CD1c-positive myeloid dendritic cell (primary cell): ENCODE results near the gene ZNF219.

Experiments used
- DNase-seq: peaks from one replicate; pipeline ENCODE4 v3.0.0-alpha.2; 2016; ENCODE audit errors: extremely low spot score

Gene ZNF219

GRCh38 chr14:21069388-21070082, 28.9 kb downstream of the ZNF219 start:
- DNase-seq = no peak

- DNase-seq = peak; percentile 77
These were observed 29.7 kb downstream of the ZNF219 start for GRCh38 chr14:21068521-21069387.

DNA sequence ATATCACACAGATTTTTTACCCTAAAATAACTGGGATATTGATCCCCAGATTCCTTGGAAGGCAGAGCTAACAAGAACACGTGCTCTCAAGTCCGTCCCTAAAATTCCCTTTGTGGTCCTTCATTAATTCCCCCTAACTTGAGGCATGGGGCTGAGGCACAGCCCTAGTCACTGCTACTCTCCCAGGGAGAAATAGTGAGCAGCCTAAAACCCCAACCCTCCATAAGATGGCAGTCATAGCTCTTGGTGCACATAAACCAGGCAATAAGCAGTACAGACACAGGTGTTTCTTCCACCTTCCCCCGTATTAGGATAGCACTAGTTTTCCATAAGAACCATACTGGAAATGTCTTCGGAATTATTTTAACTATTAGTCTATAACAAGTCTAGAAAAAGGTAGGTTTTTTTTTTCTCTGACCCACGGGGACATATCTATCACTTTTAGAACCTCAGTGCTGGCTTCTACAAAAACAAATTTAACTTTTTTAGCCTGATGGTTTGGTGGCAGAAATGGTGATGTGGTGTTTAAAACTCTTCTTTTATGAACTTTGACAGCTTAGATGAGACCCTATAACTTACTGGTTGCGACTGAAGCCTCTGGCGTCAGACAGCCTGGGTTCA, 31.5 kb downstream of the ZNF219 start:
- no peak for DNase-seq

GRCh38 chr14:21063479-21063878, 35.0 kb downstream of the ZNF219 start:
- DNase-seq = no peak

DNA sequence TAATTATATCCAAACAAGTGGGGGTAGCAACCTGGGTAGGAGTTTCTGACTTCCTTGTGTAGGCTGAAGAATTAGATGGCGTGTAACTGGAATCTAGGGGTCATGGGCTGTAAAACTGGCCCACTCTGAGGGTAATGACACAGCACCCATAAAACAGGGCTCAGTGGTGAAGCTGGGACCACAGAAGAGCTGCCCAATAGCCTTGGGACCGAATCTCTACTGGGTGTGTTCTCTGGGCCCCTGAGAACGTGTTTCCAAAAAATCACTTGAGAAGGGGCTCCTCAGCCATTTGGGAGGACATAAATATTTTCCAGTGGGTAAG, 37.1 kb downstream of the ZNF219 start:
- DNase-seq = no peak

- DNase-seq = no peak
These were observed 37.7 kb downstream of the ZNF219 start for GRCh38 chr14:21060614-21061346.

DNA sequence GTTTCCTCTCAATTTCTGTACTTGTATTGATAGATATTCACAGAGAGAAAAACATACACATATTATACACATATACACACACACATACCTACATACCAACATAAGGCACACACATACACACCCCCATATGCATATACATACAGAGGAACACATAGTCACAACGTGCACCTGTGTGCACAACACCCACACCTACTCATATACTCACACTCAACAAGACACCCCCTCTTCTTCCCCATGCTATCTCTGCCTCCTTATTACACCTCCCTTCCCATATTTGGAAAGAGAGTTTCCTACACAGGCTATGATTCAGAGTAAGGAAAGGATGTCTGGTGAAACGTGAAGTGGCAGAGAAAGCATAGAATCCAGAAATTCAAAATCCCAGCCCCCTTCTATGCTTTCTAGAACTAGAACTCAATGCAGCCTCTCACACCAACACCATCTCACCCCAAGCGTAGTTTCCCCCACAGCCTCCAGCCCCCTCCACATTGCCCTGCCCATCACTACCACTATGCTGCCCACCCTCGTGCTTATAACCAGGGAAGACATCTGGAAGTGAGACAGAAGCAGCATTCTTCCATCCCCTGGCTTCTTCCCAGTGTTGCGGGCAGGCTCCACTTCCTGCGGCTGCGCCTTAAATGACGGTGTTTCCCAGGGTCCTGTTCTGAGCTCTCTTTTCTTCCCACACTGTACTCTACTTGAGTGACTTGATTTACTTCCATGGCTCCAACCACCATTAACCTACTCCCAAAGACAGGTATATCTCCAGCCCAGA, 38.4 kb downstream of the ZNF219 start:
- no peak for DNase-seq

GRCh38 chr14:21058903-21059302, 39.6 kb downstream of the ZNF219 start:
- no peak for DNase-seq

GRCh38 chr14:21057803-21058675, 40.4 kb downstream of the ZNF219 start, which contains the start of gene RNASE8:
Gene RNASE8 (plus strand): TSS chr14:21057822. CDS start chr14:21057893, 71 bp downstream.
- DNase-seq = no peak

GRCh38 chr14:21056520-21057163, 41.8 kb downstream of the ZNF219 start:
- no peak for DNase-seq

- DNase-seq = no peak
These were observed 42.9 kb downstream of the ZNF219 start for GRCh38 chr14:21055432-21056117.

DNA sequence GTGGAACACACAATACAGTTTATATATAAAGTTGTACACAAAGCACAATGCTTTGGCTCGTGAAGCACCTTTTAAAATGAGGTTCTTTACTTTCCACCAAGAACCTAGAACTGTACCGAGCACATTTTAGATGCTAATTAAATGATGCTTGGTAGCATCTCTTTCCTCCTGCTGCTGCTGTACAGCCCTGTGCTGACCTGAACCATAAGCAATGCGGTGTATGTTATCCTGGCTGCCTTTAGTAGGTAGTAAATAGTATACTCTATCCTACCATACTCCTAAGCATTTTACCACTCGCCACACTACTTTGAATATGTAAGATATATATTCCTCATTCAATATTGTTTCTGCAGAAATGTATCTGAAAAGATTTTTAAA, 43.7 kb downstream of the ZNF219 start:
- no peak for DNase-seq

- DNase-seq = no peak
These were observed 44.2 kb downstream of the ZNF219 start for GRCh38 chr14:21054123-21054767.

- DNase-seq = no peak
These were observed 45.0 kb downstream of the ZNF219 start for GRCh38 chr14:21053184-21054122.

GRCh38 chr14:21050597-21050996, 47.9 kb downstream of the ZNF219 start:
- DNase-seq = no peak

- no peak for DNase-seq
These were observed 49.2 kb downstream of the ZNF219 start for GRCh38 chr14:21049271-21049673.

GRCh38 chr14:21048638-21049037, 49.8 kb downstream of the ZNF219 start:
- DNase-seq = no peak

- no peak for DNase-seq
These were observed 51.1 kb downstream of the ZNF219 start for GRCh38 chr14:21047378-21047781.
